Caki2 (cell line): ENCODE results near the gene ELOF1. TPM values are rescaled to one million over a fixed set of nuclear protein-coding genes. Genes with fewer than 3 reads are reported as not detected.

Source experiments
- DNase-seq: peaks from one replicate; pipeline ENCODE4 v3.0.0-alpha.2; 2015; ENCODE audit warnings: low read depth
- in situ Hi-C: cut with HindIII; loops from 2 replicates; pipeline ENCODE4 v1.10.0; 2016; ENCODE audit warnings: low sequenced_read_pairs, low pct_unique_long_range_greater_than_20kb, mixed read lengths
- total RNA-seq: library from RNA; depleted of rRNA; stranded (reverse); fragments of >200 nt; shearing (Covaris generic); gene quantifications from 2 replicates; pipeline ENCODE4 v1.2.3, GENCODE V29; 2014; ENCODE audit warnings: low replicate concordance

Gene ELOF1
- total RNA-seq, 1 experiment from 2014 or later = 37.8 TPM

- in situ Hi-C loops = no loop called here
Measured at GRCh38 chr19:11541238-11541637, 17.8 kb downstream of the ELOF1 start.

DNA sequence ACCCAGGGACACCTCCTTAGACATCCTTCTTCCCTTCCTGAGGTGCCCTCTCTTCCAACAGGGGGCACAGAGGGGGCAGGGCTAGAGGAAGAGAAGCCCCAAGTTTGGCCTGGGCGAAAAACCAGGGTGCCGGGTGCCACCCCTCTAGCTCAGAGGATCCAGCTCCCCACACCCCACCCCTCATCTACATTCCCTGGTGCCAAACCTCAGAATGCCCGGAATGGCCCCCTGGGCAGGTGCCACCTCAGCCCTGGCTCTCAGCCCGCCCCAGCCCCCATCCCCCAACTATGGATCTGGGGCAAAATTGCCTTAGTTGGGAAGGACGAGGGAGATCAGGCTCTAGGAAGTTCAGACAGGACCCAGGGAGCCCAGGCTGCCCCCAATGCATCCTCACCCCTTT lies 18.4 kb downstream of the ELOF1 start:
- in situ Hi-C loops = no loop called here
- DNase-seq = no peak

More at GRCh38 chr19:11541238-11541637, 17.8 kb downstream of the ELOF1 start:
- DNase-seq = no peak

DNA sequence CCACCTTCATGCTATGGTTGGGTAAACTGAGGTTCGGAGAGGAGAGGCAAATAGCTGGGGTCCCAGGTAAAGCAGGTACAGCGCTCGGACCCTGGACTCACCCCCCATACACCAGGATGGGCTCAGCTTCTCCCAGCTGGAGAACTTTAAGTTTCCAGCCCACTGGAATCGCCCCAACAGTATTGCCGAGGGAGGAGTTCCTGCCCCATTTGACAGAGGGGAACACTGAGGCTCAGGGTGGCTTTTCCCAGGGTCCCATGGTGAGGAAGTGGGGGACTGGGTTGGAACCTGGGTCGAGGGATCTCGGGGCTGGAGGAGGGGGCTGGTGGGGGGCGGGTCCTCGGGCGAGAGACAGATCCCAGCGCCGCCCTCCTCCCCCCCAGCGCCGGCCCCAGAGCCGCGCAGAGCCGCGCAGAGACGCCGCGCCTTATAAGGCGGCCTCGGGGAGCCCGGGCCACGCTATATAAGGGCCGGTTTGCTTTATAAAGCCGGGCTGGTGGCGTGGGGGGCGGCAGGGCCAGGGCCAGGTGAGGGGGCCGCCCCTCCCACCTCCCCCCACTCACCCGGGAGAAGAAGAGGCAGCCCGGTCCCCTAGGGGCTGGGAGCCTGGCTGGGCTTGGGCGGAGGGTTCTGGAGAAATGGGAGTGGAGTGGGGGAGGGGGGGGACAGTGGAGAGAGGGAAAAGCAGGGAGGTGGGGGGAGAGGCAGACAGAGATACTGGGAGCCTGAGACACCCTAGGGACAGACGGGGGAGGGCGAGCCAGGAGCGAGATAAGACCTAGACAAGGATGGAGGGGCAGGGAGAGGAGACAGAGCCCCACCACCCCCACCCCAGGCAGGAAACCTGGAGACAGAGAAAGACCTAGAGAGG lies 19.3 kb downstream of the ELOF1 start:
- no peak for DNase-seq

GRCh38 chr19:11538232-11539036 lies 20.6 kb downstream of the ELOF1 start, which contains the start of gene CNN1:
TSS of gene CNN1 (plus strand) at chr19:11538851. CDS start at chr19:11538928, 77 bp downstream.
- DNase-seq = no peak
- in situ Hi-C loops = no loop called here

More for the DNA sequence above, 19.3 kb downstream of the ELOF1 start:
- in situ Hi-C loops = no loop called here

GRCh38 chr19:11535792-11536595 lies 23.0 kb downstream of the ELOF1 start:
- in situ Hi-C loops = no loop called here
- peak; percentile 94 for DNase-seq

DNA sequence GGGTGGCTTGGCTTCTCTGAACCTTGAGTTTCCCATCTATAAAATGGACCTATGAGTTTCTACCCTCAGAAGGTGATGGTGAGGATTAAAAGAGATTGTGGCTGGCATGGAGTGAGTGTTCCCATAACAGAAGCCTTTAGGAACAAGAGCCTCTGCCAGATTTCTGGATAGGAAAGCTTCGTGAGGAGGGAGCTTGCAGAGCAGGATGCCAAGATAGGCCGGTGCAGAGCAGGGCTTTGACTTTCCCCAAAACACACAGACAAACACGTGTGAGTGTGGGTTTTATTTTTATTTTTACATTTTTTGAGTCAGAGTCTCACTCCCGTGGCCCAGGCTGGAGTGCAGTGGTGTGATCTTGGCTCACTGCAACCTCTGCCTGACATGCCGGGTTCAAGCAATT lies 24.1 kb downstream of the ELOF1 start:
- no peak for DNase-seq
- in situ Hi-C loops = no loop called here

DNA sequence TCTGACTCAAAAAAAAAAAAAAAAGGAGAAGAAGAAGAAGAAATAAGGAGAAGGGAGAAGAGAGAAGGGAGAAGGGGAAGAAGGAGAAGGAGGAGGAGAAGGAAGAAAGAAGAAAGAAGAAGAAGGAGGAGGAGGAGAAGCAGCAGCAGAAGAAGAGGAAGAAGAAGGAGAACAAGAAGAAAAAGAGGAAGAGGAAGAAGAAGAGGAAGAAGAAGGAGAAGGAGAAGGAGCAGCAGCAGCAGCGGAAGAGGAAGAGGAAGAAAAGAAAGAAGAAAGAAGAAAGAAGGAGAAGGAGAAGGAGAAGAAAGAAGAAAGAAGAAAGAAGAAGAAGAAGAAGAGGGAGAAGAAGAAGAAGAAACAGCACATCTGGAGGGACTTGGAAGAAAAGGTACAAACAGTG lies 24.5 kb downstream of the ELOF1 start:
- in situ Hi-C loops = no loop called here
- no peak for DNase-seq

DNA sequence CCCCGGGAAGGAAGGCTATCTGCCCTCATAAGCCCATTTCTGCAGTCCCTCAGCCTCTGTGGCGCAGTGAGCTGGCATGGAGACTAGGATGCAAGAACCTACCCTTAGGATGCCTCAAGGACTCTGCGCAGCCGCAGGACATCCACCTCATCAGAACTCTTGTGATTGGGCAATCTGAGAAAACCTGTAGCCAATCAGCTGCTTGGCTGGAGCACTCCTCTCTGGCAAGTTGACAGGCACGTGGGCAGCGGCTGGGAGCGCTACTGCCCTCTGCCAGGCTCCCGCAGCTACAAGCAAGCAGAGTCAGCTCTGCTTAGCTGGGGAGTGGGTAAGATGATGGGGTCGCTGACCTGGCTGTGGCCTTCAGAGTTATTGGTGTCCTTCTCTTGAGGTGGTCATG lies 28.6 kb downstream of the ELOF1 start:
- in situ Hi-C loops = no loop called here
- DNase-seq = peak; percentile 95

DNA sequence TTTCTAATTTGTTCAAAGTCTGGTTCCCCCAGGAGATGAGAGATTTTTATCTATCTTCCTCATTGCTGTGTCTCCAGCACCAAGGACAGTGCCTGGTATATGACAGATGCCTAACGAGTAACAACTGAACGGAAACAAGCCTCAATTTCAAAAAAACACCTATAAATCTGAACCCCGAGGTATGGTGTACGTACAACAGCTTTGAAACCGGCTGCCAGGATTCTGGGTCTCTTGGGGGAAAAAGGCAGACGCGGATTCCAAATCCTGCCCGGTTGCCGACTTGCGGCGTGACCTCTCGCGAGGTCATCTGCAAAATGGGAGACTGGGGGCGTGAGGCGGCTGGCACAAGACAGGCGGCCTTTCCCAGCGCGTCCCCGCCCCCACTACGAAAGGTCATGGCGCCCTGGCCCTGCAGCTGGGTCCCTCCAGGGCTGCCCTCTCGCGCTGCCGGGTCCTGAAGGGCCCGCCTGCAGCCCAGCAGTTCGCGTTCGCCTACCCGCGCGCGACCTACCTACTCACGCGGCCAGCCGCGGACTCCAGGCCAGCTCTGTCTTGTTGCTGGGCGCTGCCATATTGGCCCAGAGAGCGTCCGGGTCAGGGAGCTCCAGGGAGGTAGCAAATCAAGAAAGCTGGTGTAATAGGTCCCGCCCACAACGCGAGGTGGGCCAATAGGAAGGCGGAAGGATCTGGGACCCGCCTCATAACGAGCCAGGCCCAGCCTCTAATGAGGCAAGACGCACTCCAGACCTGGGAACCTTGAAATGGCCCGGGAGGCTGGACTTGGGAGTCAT lies 30.3 kb downstream of the ELOF1 start, which contains the start of gene ECSIT:
Gene ECSIT, minus strand, starts transcription at position 584 of the 791 bp plus-strand sequence. CDS start 9,964 bp downstream, outside the sequence.
- peak; percentile 99 for DNase-seq
- in situ Hi-C loops = no loop called here

- DNase-seq = no peak
- in situ Hi-C loops = no loop called here
Measured at GRCh38 chr19:11519138-11519537, 39.9 kb downstream of the ELOF1 start.

GRCh38 chr19:11513946-11514345 lies 45.1 kb downstream of the ELOF1 start:
- in situ Hi-C loops = no loop called here

DNA sequence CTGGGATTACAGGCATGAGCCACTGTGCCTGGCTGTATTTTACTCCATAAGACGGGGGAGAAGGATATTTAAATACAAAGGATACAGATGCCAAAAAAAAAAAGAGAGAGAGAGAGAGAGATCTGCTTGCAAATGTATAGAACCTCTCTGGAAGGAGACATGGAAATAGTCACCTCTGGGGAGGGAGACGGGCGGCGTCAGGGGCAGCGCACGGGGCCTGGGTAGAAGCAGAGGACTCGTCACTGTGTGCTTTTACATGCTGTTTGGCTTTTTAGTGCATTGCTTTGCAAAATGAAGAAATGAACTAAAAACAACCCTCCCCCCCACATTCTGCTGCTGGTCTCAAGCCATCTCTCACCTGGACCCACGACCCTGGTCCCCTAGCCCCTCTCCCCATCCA lies 48.6 kb downstream of the ELOF1 start:
- in situ Hi-C loops = no loop called here
- DNase-seq = no peak

More at GRCh38 chr19:11513946-11514345, 45.1 kb downstream of the ELOF1 start:
- no peak for DNase-seq

DNA sequence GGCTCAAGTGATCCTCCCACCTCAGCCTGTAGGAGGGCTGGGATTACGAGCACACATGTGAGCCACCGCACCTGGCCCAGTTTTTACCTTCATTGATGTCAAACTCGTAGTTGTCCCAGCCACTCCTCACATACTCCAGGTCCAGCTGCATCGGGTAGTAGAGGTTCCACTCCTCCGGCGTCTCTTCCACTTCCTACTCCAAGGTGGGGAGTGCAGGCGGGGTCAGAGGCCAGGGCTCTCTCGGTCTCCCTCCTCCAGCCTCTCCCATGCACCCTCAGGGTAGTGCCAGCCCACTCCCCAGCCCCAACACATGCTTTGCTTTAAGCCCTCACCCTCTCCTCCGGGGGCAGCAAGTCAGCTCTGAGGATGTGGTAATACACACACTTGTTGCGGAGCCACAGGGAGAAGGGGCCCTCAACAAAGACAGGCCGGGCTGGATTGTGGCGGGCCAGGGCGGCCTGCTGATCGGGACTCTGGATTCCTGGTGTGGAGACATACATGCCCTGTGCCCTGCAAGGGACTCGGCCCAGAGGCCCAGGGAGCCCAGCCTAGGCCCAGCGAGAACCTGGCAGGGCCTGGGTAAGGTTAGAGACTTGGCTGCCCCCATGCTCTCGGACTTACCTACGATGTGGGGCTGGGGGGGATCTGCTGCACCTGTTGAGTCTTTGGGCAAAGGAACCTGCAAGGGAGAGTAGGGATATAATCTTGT lies 51.5 kb downstream of the ELOF1 start:
- in situ Hi-C loops = no loop called here
- DNase-seq = no peak

GRCh38 chr19:11506967-11507366 lies 52.1 kb downstream of the ELOF1 start:
- in situ Hi-C loops = no loop called here
- no peak for DNase-seq

DNA sequence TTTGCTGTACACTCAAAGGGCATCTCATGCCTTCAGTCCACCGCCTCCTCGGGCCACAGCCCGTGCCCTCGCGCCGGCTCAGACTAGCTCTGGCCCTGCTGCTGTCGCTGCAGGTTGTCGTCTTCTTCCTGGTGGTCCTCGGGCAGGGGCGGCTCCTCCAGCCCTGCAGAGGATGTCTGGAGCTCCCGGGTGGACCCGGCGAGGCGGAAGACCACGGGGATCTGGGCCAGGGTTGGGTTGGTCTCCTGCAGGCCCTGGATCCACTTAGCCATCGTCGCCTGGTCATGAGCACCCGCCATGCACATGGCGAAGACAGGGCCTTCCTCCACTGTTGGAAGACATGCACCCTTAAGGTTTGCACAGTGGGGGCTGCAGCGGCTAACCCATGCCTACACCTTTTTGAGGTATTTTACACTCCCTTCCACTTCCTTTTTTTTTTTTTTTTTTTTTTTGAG lies 52.9 kb downstream of the ELOF1 start:
- DNase-seq = no peak
- in situ Hi-C loops = no loop called here

- DNase-seq = peak; percentile 92
- in situ Hi-C loops = no loop called here
Measured at GRCh38 chr19:11505504-11506100, 53.4 kb downstream of the ELOF1 start, which contains the start of gene ZNF653. TSS of gene ZNF653 (minus strand) at chr19:11505839. CDS start at chr19:11505786, 53 bp downstream.
